ENCODE data around the gene NACC1.

Gene NACC1

GRCh38 chr19:13118424-13119193 is 545 bp downstream of the NACC1 start:
- DNase-seq: peak in 7 of 51 donors; percentile 15 to 28 (median 20)

DNA sequence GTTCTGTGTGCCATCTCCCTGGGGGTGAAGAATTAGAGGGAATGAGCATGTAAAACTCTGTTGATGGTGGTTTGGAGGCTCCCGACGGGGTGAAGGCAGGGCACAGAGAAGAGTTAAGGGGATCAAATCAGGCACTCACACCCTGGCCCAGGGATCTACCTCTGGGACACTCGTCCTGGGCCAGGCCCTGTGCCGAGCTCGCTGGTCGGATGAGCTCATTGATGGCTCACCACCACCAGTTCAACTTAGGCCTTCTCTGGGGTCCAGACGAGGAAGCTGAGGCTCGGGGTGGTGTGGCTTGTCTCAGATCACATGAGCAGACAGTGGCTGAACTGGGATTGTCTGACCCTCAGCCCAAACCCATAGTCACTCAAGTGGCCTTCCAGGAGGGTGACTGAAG is 1.6 kb downstream of the NACC1 start:
- DNase-seq: no peak

DNA sequence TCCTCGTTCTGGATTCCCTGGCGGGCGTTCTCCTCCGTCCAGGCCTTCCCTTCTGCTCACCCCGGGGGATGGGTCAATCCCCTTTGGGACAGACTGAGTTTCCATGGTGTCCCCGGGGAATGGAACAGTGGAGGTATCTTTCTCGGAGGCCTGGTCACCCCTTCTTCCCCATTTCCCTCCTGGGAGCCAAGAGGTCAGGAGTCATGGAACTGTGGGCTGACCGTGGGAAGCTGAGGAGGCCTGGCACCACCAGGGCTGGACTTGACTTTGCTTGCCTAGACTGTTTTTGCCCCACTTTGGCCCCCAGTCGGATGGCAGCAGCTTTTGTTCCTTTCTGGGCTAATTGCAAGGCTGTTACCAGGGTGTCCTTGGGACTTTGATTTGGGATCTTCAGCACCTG is 2.0 kb downstream of the NACC1 start:
- DNase-seq: no peak

- no peak for DNase-seq
Measured at GRCh38 chr19:13120817-13121216, 2.8 kb downstream of the NACC1 start.

- DNase-seq: no peak
Measured at GRCh38 chr19:13121551-13122274, 3.6 kb downstream of the NACC1 start.

- DNase-seq: no peak
Measured at GRCh38 chr19:13122275-13122878, 4.3 kb downstream of the NACC1 start.

GRCh38 chr19:13122980-13123957 is 5.2 kb downstream of the NACC1 start:
- peak in 1 of 51 donors; percentile 18 for DNase-seq

DNA sequence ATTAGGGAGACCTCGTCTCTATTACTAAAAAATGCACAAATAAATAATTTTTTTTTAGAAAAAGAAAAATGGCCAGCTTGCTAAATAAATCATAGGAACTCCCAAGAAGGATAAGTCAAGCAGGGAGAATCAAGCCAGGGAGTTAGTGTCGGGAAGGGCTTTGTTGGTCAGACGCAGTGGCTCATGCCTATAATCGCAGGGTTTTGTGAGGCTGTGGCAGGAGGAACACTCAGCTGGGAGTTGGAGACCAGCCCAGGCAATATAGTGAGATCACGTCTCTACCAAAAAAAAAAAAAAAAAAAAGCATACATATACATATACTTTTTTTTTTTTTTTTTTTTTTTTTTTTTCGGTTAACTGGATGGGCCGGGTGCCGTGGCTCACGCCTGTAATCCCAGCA is 9.0 kb downstream of the NACC1 start:
- no peak for DNase-seq

- DNase-seq: peak in 1 of 51 donors; percentile 44
Measured at GRCh38 chr19:13127811-13128575, 9.9 kb downstream of the NACC1 start.

GRCh38 chr19:13128583-13128982 is 10.5 kb downstream of the NACC1 start:
- no peak for DNase-seq

DNA sequence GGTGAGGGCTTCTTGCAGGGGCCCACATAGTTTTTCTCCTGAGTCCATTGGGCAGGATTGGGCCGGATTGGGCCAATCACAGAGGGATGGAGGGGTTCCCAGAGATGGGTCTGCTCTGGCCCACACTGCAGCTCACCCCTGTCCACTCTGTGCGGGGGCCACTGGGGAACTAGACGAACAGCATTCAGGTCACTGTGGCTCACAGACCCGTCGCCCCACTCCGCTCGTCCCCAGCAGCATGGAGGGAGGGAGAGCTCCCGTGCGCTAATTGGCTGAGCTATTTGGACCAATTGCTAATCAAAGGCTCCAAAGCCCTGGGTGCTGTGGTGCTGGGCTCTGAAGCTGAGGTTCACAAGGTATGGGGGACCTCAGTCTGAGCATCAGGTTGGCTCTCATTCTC is 11.3 kb downstream of the NACC1 start:
- DNase-seq: no peak

DNA sequence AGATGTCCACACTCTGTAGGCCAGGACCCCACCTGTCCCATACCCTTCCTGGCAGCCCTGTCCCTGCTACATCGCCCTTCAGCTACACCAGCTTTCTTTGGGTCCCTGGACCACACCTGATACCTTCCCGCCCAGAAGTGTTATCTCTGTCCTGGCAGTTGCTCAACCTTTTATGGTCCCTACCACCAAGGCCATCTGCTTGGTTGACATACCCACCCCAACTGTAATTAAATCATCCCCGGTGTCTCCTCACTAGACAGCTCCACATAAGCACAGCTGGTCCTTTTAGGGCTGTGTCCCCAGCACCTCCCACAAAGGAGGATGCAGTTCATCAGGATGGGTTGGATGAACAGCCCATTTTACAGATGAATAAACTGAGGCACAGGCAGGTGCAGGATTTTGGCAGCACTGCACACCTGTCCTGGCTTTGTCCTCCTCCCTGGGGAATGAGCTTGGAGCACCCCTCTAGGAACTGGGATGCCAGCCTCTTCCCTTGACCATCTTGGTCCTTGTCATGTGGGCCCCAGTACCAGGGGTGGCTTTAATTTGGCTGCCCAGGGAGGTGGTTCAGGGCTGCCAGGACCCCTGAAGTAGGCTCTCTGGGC is 12.9 kb downstream of the NACC1 start:
- no peak for DNase-seq

GRCh38 chr19:13132471-13133180 is 14.6 kb downstream of the NACC1 start:
- DNase-seq: no peak

DNA sequence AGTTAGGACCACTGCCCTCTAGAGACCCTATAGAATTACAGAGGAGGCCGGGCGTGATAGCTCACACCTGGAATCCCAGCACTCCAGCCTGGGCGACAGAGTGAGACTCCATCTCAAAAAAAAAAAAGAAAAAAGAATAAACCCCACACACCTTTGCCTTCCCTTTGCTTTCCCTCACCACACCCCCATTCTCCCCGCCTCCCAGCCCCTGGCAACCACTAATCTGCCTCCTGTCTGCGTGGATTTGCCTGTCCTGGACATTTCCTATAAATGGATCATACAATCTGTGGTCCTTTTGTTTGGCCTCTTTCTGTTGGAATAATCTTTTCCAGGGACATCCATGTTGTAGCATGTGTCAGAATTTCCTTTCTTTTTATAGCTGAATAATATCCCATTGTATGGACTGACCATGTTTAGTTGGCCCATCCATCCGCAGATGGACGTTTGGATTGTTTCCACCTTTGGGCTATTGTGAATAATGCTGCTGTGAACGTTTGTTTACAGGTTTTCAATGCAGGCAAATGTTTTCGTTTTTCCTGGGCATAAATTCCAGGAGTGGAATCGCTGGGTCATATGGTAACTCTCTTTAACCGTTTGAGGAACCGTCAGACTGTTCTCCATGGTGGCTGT is 15.3 kb downstream of the NACC1 start:
- DNase-seq: peak in 3 of 51 donors; percentile 4 to 43 (median 34)

- no peak for DNase-seq
Measured at GRCh38 chr19:13134626-13135025, 16.6 kb downstream of the NACC1 start.

GRCh38 chr19:13135068-13136062 is 17.3 kb downstream of the NACC1 start:
- no peak for DNase-seq

- DNase-seq: no peak
Measured at GRCh38 chr19:13137290-13137794, 19.3 kb downstream of the NACC1 start.

Measured in hypothalamus (tissue), 51 donors.